GOT3 (cell line): ENCODE results near the gene CCDC34.

Source experiments
- DNase-seq: peaks from one replicate; lab custom pipeline; 2025; ENCODE audit warnings: mixed read lengths; lab: John Stamatoyannopoulos, UW

Gene CCDC34

DNA sequence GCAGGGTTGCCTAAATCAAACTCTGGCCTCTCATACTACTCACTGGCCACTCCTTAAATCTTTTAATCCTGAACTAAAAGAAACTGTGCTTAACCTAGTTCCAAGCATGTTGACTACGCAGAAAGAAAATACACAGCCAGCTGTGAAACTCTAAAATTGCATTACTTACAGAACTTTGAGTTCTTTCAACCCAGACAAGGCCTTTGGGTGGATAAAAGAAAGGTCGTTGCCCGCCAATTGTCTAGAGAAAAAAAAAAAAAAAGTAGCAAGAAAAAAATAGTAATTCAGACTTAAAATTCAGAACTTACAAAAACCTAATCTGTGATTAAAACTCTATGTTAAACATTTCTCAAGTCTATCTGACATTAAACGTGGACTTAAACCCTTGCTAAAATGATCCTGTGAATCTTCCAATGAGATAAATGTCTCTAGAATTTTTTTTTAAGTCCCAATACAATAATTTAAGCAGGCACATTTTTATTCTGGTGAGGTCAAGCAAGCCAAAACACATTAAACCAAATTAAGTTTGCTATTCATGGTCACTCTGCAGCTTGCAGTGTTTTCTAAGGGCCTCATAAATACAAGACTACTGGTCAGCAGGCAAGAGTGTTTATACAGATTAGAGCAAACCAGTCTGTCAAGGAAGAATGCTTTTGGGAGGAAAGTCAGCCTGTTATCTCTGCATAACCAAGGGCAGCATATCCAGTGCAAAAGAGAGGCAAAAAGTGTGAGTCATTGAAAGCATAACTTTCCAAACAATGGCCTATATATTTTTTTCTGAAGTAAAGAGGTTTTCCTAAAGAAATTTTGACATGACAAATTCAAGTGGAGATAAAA lies 29.5 kb upstream of the CCDC34 start:
- no peak for DNase-seq

- no peak for DNase-seq
Observed at GRCh38 chr11:27391331-27392015, 28.5 kb upstream of the CCDC34 start.

DNA sequence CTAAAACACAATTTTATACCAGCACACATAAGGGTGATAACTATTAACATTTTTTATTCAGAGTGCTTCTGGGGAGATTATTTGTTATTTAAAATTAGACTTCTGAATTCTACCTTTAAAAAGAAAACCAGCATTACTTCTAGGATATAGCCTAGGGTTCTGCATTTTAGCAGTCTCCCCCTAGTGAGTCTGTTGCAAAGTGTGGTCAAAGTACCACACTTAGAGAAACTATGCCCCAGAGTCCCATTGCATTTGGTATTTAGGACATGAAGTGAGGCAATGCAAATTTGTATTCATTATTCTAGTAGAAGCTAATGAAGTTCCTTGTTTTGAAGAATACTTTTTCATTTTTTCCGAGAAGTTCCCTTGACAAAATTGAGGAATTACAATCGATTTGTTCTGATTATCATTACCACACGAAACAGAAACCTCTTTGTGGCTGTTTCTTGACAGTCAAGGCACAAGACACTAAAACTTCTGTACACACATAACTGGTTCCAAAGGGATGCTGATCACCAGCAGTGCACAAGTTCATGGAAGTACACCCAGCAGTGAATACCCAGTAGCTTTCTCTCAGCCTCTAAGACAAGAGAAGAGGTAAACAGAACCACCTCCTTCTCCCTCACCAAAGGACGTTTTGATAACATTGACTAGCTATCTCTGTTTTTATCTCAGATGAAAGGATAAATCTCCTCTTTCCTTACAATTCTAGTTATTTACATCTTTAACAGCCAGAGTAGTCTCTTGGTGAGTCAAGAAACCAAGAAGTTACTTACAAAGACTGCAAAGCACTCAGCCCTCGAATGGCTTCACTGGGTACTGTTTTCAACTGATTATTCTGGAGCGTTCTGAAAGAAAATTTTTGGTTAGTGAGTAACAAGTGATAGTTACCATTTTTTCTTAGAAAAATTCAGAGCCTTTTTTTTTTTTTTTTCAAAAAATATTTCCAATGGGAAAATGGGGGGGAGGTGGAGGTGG lies 27.6 kb upstream of the CCDC34 start:
- DNase-seq = no peak

- DNase-seq = no peak
Observed at GRCh38 chr11:27388869-27389268, 25.9 kb upstream of the CCDC34 start.

DNA sequence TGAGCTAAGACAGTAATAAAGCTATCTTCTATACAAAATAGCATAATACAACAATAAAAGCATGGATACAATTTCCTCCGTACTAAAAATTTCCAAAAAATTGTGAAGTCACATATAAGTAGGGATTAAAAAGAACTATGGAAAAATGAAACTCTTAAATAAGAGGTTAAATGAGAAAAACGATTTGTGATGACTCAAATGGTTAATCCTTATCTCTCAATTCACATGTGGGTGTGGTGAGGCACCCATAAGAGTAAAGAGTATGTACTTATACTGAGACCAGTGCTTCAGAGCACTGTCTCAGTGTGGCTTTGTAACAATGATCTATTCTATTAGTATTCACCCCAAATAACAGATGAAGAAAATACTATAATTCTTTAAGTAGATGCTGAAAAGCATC lies 25.0 kb upstream of the CCDC34 start:
- DNase-seq = no peak

DNA sequence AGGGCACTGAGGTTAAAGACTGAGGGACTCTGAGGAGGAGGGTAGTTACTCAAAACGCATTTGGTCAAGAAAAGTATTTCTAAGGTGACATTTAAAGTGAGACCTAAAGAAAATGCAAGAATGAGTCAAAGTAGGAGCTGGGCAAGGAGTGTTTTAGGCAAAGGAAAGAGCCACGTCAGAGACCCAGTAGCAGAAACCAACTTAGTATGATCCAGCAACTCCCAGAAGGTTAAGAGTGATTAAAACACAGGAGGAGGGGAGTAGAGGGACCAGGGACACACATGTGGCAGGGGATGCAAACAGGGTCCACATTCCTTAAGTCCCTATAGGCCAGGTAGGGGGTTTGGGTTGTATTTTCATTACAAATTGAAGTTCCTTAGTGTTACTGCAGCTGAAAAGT lies 24.3 kb upstream of the CCDC34 start:
- DNase-seq = no peak

DNA sequence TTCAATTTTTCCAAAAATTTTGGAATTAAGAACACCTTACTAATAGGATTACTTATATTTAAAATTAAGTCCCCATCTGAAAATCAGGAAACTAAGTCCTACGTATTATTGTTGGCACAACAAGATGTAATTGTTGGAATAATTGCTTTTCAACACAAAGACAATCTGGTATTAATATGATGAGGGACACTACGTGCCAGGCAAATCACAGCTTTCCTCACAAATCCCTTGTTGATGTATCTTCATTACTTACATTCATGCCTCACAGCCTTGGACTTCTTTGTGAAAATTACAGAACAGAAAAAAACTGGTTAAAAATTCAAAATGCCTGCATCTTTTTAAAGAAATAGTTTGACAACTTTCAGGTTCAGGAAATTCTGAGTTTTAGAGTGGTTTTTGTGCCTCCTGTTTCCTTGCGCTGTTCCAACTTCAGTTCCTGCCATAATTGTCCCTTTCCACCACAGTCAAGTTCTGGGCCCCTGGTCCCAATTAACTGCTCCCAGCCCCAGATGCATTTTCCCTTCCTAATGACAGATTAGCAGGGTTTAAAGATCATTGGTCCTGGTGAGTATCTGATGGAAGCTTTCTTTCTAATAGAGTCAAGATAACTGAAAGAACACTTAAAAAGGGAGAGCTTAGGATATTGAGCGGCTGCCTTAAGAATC lies 23.3 kb upstream of the CCDC34 start:
- no peak for DNase-seq

- no peak for DNase-seq
Observed at GRCh38 chr11:27385245-27385644, 22.2 kb upstream of the CCDC34 start.

DNA sequence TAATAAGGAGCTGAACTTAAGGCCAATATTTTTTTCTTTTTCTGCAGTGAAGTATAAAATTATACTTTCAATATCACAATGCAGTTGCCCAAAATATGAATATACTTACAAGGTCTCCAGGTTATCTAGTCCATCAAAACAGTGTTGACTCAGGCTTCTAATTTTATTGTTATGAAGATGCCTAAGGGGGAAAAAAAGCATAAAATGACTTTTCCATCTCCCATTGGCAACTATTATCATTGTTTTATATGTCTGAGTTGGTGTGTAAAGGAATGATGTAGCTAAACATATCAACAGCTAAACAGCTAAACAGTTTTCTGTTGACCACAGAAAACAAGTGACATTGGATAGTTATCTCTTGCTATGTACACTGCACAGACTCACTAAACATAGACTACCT lies 21.2 kb upstream of the CCDC34 start:
- DNase-seq = no peak

- DNase-seq = no peak
Observed at GRCh38 chr11:27383645-27384044, 20.6 kb upstream of the CCDC34 start.

GRCh38 chr11:27381238-27381666 lies 18.2 kb upstream of the CCDC34 start:
- DNase-seq = no peak

DNA sequence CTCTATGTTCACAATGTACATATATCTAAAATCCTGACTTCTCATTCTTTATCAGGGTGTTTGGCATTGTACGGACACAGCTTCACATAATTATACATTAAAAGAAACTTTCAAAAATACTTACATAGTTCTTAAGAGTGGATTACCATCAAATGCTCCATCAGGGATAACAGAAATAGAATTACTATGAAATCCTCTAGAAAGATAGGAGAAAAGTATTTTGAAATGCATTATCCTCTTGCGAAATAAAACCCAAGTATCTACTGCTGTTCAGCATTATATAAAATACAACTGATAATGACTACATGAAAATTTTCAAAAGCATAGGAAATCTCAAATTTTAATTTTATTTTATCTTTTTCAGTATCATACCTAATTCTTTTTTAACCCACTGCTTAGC lies 17.8 kb upstream of the CCDC34 start:
- no peak for DNase-seq

DNA sequence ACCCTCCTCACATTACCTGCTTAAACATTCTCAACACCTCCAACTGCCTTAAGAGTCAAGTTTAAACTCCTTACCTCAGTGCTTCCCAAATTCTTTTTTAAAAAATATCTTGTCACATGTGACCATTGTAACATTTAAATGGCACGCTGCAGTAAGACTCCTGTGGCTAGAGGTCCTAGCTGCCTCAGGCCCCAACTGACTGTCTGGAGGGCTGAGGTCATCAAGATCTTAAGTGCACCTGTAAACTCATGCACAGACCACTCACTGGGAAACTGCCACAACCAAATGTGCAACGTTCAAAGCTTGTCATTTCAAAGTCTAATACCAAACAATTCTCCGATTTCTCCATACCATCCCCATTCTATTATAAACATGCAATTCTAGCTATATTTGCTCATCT lies 16.4 kb upstream of the CCDC34 start:
- DNase-seq = no peak

- DNase-seq = no peak
Observed at GRCh38 chr11:27375370-27375769, 12.4 kb upstream of the CCDC34 start.

GRCh38 chr11:27373856-27374602 lies 11.0 kb upstream of the CCDC34 start:
- DNase-seq = no peak

GRCh38 chr11:27373392-27373791 lies 10.4 kb upstream of the CCDC34 start:
- DNase-seq = no peak

GRCh38 chr11:27372164-27372563 lies 9.1 kb upstream of the CCDC34 start:
- no peak for DNase-seq

GRCh38 chr11:27371489-27371888 lies 8.5 kb upstream of the CCDC34 start:
- DNase-seq = no peak

GRCh38 chr11:27370374-27370773 lies 7.4 kb upstream of the CCDC34 start:
- DNase-seq = no peak

- no peak for DNase-seq
Observed at GRCh38 chr11:27367881-27368280, 4.9 kb upstream of the CCDC34 start.

GRCh38 chr11:27363576-27364117 lies 632 bp upstream of the CCDC34 start:
- DNase-seq = no peak
